Gastroesophageal sphincter (tissue), 4 donors: ENCODE measurements around the gene TAX1BP1. TPM values are rescaled to one million over a fixed set of nuclear protein-coding genes. Genes with fewer than 3 reads are reported as not detected.

Source experiments
- ATAC-seq: fragments of 150-250 bp; one replicate; pipeline ENCODE4 v1.9.1; 2016; ENCODE audit warnings: mild to moderate bottlenecking, moderate library complexity
- H3K27ac ChIP-seq, 4 donors: fragments of 200-600 bp; sonication (generic) in 3 of 4; 1 replicate in 3 of 4; 2 replicates in 1 of 4; pipeline ENCODE4 v1.5.1; 2016 to 2019
- H3K27me3 ChIP-seq: fragments of 200-600 bp; sonication (generic); one replicate; pipeline ENCODE4 v1.5.1; 2019
- H3K36me3 ChIP-seq, 2 donors: fragments of 200-600 bp; sonication (generic); one replicate each; pipeline ENCODE4 v1.5.1; 2019; ENCODE audit warnings: control low read depth in 1 of 2
- H3K4me1 ChIP-seq, 3 donors: fragments of 200-600 bp; sonication (generic); 1 replicate in 2 of 3; 2 replicates in 1 of 3; pipeline ENCODE4 v1.5.1; 2016 to 2019; ENCODE audit warnings: control low read depth in 2 of 3
- H3K4me3 ChIP-seq, 2 donors: fragments of 200-600 bp; sonication (generic); one replicate each; pipeline ENCODE4 v1.5.1; 2019; ENCODE audit warnings: mild to moderate bottlenecking in 1 of 2, moderate library complexity in 1 of 2
- H3K9me3 ChIP-seq, 3 donors: fragments of 200-600 bp; sonication (generic); one replicate each; pipeline ENCODE4 v1.5.1; 2017 to 2019; ENCODE audit warnings: control low read depth in 2 of 3
- EP300 ChIP-seq: sonication (generic); formaldehyde crosslinking; IDR thresholded peaks from one replicate; pipeline ENCODE4 v1.6.1; 2017; ENCODE audit warnings: antibody characterized with exemption, mild to moderate bottlenecking
- POLR2A ChIP-seq, 2 donors: fragments of 450-650 bp; IDR thresholded peaks; one replicate each; pipeline ENCODE4 v1.6.1; 2017; ENCODE audit warnings: antibody characterized with exemption in 2 of 2, mild to moderate bottlenecking in 2 of 2, moderate library complexity in 1 of 2
- POLR2AphosphoS5 ChIP-seq: sonication (generic); formaldehyde crosslinking; IDR thresholded peaks from one replicate; pipeline ENCODE4 v1.6.1; 2017; ENCODE audit warnings: antibody characterized with exemption
- WGBS, 2 donors: methylation state at CpG; one replicate each; pipeline ENCODE4 v1.1.5; 2018; ENCODE audit warnings: low coverage in 1 of 2; 5-methylcytosine and 5-hydroxymethylcytosine counted together
- total RNA-seq, 4 donors: library from RNA; depleted of rRNA; stranded (reverse); fragments of >200 nt; gene quantifications; one replicate each; pipeline ENCODE4 v1.1.0, GENCODE V29; 2016
- TF ChIP-seq, protein P1 (sequence below), 4 experiments: fragments of 200-600 bp in 2 of 4; fragments of 450-650 bp in 2 of 4; sonication (generic) in 1 of 4; IDR thresholded peaks; one replicate each; pipeline ENCODE4 v1.5.1; 2017 to 2019; ENCODE audit warnings: antibody characterized with exemption in 4 of 4, mild to moderate bottlenecking in 2 of 4, moderate library complexity in 2 of 4

TAX1BP1 gene
- total RNA-seq, 4 donors from 2014 or later, result 118 to 151 (median 144) TPM

DNA sequence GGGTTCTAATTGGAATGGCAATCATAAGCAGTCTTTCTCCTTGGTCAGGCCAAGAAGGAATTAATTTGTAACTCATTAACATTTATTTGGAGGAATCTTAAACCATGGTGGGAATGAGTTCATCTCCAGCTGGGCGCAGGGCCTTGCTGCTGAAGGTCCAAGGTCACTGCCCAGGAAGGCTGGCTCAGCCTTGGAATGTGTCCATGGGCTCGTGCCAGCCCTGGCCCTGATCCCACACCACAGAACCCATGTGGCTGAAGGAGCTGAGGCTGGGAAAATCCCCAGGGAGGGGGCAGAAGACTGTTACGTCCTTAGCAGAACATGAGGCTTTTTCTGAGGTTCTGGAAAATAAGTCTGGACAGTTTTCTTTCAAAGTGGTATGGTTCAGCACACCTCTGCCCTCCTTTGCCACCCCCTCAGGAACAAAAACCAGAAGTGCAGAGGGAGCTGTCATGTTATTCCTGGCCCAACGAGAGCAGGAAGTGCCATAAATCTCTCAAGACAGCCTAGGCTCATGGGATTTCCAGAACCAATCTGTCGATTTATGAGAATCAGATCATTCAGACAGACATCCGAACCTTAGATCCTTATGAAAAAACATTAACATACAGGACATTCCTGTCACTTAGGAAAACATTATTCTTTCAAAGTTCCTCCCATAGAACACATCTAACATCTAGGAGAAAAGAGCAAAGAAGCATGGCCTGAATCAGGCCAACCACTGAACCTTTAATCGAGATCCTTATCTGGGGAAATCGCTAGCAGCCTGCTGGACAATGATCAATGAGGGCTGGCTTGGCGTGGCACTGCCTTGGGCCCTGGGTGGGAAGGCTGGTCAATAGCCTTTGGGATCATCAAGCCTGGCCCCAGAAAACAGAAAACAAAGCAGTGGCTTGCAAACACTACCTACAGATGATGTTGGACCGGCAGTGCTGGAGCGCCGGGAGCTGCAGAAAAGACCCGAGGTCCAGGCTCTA lies 134.3 kb downstream of the TAX1BP1 start:
- no peaks in the 10 kb centered on the region for H3K36me3 ChIP-seq
- peak; percentile 66 for TF ChIP-seq POLR2AphosphoS5
- TF ChIP-seq EP300, result no peak
- ATAC-seq, result peak; percentile 58
- no peak overlapping the region for H3K27ac ChIP-seq
- no peaks in the 10 kb centered on the region for H3K9me3 ChIP-seq
- H3K4me1 ChIP-seq, result peaks cover 0 to 29% (median 14%) of the 10 kb centered on the region in 3 donors
- no peak overlapping the region for H3K4me3 ChIP-seq
- 59 to 82% methylated on average over 6 of the region's 13 CpGs for WGBS, 2 donors
- no peaks in the 10 kb centered on the region for H3K27me3 ChIP-seq

DNA sequence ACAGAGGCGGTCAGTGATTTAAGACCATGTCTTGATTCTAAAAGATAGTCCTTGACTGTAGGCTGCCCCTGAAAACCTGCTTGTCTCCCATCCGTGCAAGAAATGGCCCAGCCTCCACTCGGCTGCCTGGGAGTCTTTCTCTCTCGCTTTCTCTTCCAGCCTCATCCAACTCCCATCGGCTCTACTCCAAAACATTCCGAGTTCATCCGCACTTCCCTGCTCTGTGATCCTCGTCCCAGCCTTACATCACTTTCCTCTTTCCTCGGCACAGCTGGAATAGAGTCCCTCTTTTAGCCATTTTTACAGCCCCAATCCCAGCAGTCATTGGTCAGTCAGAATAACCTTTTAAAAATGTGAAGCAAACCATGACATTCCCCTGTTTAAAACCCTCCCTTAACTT lies 135.1 kb downstream of the TAX1BP1 start:
- Histone ChIP-seq H3K27me3 (no peaks in the 10 kb centered on the region), H3K27ac (no peak overlapping the region)
- 88 to 91% methylated on average over 9 of the region's 9 CpGs for WGBS, 2 donors

DNA sequence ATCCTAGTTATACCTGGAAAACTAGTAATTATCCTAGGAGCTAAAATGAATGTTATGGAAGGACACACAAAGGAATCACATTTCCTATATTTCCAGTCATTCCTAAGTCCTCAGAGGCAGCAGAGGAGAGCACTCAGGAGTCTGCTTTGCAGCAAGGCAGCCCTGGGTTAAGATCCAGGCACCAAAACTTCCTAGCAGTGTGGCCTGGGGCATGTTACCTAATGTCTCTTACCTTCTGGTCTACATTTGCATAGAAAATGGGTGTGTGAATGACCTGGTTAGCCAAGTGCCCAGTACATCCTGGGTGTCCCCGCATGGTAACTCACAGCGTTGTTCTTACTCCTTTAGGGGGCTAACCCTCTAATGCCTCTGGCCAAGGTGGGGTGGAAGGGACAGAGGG lies 135.9 kb downstream of the TAX1BP1 start:
- peaks cover 0 to 29% (median 14%) of the 10 kb centered on the region in 3 donors for H3K4me1 ChIP-seq
- no peaks in the 10 kb centered on the region for H3K9me3 ChIP-seq
- H3K27ac ChIP-seq, result no peak overlapping the region
- H3K36me3 ChIP-seq, result no peaks in the 10 kb centered on the region
- H3K27me3 ChIP-seq, result no peaks in the 10 kb centered on the region
- ATAC-seq, result no peak
- 85 to 100% methylated on average over 2 of the region's 2 CpGs for WGBS, 2 donors
- H3K4me3 ChIP-seq, result no peak overlapping the region
- TF ChIP-seq, protein P1, sequence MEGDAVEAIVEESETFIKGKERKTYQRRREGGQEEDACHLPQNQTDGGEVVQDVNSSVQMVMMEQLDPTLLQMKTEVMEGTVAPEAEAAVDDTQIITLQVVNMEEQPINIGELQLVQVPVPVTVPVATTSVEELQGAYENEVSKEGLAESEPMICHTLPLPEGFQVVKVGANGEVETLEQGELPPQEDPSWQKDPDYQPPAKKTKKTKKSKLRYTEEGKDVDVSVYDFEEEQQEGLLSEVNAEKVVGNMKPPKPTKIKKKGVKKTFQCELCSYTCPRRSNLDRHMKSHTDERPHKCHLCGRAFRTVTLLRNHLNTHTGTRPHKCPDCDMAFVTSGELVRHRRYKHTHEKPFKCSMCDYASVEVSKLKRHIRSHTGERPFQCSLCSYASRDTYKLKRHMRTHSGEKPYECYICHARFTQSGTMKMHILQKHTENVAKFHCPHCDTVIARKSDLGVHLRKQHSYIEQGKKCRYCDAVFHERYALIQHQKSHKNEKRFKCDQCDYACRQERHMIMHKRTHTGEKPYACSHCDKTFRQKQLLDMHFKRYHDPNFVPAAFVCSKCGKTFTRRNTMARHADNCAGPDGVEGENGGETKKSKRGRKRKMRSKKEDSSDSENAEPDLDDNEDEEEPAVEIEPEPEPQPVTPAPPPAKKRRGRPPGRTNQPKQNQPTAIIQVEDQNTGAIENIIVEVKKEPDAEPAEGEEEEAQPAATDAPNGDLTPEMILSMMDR (IDR thresholded peaks at IDR 0.05), result no peak
- TF ChIP-seq POLR2A (IDR thresholded peaks at IDR 0.05) (no peak), POLR2AphosphoS5 (no peak), EP300 (no peak)

More for the DNA sequence above, 135.1 kb downstream of the TAX1BP1 start:
- ATAC-seq, result no peak
- no peak overlapping the region for H3K4me3 ChIP-seq
- TF ChIP-seq EP300 (no peak), POLR2AphosphoS5 (no peak)
- no peaks in the 10 kb centered on the region for H3K36me3 ChIP-seq
- peaks cover 0 to 29% (median 14%) of the 10 kb centered on the region in 3 donors for H3K4me1 ChIP-seq
- H3K9me3 ChIP-seq, result no peaks in the 10 kb centered on the region

DNA sequence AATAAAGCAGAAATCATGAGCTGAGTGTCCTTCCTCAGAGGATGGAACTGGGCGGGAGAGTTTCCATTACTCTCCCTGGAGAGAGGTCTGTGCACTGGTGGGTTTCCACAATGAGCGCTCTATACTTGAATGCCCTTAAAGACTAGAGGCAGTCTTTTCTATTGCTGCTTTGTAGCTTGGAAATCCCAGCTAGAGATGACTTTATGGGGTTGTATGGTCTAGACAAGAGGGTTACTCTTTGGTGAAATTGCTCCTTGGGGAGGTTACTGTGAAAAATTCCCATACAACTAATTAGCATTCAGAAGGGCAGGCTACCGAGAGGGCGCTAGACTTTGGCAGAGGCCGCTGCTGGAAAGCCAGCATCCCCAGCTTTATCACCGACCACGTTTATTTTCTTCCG lies 136.8 kb downstream of the TAX1BP1 start:
- H3K9me3 ChIP-seq, result no peaks in the 10 kb centered on the region
- no peak overlapping the region for H3K4me3 ChIP-seq
- H3K27me3 ChIP-seq, result no peaks in the 10 kb centered on the region
- 77 to 90% methylated on average over 2 to 8 of the region's 8 CpGs for WGBS, 2 donors
- peaks cover 0 to 29% (median 14%) of the 10 kb centered on the region in 3 donors for H3K4me1 ChIP-seq
- TF ChIP-seq POLR2A (IDR thresholded peaks at IDR 0.05) (no peak), POLR2AphosphoS5 (no peak), EP300 (no peak)
- TF ChIP-seq, protein P1 (IDR thresholded peaks at IDR 0.05), result no peak
- H3K27ac ChIP-seq, result no peak overlapping the region
- ATAC-seq, result no peak
- no peaks in the 10 kb centered on the region for H3K36me3 ChIP-seq

Other genes with a start within 250 kb of the TAX1BP1 start
- gene HIBADH, start 77.3 kb upstream of the TAX1BP1 start, total RNA-seq, result 10 to 100 TPM; 49.3 to 70.9 (median 58.9) TPM